HS-5 (cell line): ENCODE results near the gene RAB8B.
"Not testable (repeated sequence)": the region's sequence is repeated elsewhere in the genome, so short reads cannot be mapped to it uniquely, and the experiment has no call there.

Experiments used
- DNase-seq: peaks from one replicate; pipeline ENCODE4 v3.0.0-alpha.2; 2012; ENCODE audit warnings: low read depth

The RAB8B gene

DNA sequence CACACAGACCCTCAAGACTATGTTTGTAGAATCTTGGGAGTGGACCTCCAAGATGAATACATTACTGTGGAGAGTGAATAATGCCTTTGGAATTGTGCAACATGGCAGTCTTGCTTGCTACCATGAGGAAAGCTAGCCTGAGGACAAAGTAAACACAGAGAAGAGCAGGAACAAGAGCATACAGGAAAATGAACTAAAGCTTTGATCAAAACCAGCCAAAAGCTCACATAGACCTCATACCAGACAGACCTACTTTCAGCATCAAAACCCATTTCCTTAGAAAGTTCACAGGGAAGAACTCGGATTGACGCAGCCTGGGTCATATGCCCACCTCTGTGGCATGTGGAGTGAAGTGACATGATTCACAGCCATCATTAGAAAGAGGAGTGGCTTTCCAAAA lies 3.3 kb upstream of the RAB8B start:
- DNase-seq: no peak

DNA sequence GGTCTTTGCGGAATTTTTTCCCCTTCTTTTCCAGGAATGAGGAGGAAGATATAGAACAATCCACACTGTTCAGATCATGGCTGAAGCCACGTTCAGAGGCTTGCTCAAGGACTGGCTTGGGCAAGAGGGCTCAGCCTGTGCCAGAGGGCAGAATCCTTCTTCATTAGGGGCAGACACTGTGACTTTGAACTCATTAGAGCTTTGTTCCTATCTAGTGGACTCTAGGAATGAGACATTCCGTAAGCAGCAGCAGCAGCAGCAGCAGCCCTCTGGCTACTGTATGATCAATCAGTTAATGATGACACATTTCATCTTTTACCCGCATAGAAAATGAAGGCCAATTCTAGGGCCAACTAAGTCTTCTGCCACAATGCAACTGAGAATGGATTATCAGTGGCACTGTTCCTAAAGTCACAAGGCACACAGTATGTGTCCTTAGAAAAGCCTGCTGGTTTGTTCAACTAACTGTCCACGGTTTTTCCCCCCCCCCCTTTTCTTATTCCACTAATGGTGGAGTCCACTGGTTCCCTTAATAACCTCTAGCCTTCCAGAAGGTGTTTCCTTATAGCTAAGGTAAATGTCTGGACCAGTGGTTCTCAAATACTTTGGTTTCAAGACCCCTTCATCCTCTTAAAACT lies 1.7 kb upstream of the RAB8B start:
- no peak for DNase-seq

DNA sequence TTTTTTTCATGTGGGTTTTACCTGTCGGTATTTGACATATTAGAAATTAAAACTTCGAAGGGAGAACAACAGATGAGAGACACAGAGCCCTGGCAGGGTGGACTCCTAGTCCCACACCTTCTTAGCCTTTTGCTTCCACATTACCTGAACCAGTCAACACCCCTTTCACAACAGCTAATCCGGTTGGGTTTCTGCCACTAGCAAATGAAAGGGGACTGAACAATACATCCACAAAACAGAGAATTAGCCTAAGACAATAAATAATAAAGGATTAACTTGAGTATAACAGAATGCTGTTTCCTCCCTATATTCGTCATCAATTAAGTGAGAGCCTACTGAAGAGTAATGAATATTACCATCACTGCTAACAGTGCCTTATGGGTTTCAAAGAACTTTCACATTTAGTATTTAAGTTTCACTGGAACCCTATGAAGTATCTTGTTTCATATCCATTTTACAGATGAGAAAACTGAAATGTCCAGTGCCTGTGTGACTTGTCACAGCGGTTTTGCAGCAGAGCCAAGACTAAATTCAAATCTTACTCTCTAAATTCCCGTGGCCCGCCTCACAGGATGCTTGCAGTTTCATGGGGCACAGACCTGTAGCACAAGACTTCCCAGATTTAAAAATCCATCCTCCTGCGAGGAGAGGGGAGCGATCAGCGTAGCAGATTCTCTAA lies 1.0 kb upstream of the RAB8B start:
- DNase-seq: no peak

DNA sequence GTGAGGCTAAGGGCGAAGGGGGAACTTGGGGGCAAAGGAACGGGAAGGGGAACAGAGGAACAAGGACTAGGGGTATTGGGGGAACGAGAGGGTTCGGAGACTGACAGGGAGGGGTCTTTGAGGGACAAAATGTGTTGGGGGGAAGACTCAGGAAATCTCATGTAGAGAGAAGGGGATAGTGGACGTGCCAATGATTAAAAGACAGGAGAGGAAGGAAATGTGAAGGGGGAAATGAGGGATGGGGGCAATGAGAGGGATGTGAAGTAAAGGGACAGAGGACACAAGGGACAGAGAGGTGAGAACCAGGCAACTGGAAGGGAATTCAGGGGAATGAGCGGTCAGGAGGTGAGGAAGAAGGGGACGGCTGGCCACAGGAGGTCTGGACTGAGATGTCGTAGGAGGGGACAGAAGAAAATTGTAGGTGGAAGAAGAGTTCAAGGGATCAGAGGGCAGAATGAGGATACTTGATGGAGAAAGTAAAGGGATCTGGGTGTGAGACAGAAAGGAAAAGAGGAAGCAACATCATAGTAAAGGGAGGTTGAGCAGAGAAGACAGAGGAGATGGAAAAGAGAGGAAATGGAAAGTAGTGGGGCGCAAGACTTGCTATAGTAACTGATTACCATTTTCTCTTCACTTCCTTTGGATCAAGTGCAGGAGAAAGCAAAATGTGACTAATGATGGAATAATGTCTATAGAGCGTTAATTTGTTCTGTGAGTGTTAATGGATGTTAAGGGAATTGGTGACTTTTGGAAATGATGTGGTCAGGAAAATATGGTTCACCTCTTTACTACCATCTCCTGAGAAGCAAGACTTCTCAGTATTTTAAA lies 749 bp downstream of the RAB8B start:
- no peak for DNase-seq

DNA sequence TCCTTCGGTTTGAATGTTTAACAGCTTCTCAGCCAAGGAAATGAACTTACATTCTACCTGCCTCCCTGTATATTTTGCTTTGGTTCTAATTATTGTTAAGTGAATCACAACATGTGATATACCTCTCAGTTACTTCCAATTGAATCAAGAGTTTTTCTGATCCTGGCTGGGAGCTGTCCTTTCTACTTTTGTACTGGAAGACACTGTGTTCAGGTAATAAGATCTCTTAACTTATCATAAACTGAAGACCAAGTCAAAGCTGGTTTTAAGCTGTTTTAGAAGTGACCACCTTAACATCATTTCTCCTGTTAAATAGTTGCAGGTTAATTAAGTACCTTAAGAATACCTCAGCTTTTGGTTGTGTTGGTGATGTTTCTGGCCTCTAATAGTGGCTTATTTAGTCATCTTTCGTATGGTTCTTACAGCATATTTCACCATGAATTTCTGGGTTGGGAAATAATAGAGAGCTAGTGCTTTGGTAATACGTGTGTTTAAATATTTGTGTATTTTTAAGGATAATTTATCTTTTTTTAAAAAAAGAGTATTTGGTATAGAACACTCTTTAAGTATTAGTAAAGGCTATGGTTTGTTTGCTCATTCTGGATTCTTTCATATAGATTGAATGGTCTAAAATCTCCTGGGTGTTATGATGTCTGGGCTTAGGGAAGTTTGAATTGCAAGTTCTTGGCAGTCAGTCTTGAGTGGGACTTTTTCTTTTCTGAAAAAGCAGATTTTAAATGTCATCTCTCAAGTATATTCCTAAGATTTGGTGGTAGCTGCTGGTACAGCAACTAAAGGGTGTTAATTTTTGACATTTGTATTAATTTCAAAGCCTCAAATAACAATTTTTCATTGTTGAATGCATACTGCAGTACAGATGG lies 1.6 kb downstream of the RAB8B start:
- no peak for DNase-seq

DNA sequence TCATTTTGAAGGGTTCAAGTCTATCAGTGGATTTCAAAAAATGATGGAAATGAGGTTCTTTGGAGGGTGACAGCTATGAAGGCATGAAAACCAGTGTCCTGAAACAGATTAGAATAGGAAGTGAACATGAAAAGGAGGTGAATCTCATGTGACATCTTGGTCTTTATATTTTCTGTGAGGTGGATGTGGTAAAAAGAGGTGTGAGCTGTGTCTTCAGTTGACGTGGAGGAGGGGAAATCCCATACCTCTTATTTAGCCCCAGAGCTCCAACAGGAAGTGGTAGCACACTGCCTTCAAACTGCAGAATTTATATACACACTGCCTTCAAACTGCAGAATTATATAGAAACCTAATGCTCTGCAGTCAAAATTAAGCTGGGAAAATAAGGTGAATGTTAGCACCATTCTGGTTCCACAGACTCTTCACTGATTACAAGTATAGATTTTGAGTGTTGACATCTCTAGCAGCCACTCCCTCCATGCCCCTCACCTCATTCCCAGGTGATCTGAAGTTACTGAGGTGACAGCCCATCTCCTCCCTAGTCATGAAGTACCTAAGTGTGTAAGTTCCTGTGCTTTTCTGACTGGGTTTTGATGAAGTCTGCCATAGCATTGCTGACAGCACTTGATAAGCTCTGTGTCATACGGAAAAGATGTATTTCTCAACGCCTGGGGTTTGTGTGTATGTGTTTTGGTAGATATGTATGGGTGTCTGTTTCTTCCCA lies 2.7 kb downstream of the RAB8B start:
- DNase-seq: no peak

DNA sequence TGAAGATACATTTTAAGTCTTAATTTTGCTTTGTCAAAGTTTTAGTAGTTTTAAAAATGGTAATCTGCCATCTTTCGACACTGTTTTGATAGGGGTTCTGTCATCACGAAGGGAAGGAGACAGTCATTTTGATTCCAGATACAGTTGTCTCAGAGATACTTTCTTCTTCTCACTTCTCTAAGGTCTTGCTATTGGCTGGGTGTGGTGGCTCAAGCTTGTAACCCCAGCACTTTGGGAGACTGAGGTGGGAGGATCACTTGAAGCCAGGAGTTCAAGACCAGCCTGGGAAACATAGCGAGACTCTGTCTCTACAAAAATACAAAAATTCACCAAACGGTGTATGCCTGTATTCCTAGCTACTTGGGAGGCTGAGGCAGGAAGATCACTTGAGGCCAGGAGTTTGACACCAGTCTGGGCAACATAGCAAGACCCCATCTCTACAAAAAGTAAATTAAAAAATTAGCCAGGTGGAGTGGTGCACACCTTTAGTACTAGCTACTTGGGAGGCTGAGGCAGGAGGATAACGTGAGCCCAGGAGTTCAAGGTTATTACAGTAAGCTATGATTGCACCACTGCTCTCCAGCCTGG lies 3.3 kb downstream of the RAB8B start:
- DNase-seq: no peak

DNA sequence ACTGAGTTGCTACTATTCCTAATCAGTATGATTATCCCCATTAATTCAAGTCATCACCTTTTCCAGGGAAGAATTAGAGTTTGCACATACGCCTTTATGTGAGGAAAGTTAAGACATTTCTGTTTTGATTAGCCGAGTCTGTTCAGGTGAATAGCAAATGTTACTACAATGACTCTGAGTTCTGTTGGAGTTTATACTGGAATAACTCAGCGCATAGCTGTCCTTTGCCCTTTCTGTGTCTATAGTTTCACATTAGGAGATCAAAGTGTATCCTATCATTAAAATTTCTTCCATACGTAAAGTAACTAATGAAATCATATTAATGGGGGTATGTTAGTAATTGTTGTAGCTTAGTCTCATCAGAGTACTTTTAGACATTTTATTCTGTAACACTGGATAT lies 4.9 kb downstream of the RAB8B start:
- DNase-seq: no peak

DNA sequence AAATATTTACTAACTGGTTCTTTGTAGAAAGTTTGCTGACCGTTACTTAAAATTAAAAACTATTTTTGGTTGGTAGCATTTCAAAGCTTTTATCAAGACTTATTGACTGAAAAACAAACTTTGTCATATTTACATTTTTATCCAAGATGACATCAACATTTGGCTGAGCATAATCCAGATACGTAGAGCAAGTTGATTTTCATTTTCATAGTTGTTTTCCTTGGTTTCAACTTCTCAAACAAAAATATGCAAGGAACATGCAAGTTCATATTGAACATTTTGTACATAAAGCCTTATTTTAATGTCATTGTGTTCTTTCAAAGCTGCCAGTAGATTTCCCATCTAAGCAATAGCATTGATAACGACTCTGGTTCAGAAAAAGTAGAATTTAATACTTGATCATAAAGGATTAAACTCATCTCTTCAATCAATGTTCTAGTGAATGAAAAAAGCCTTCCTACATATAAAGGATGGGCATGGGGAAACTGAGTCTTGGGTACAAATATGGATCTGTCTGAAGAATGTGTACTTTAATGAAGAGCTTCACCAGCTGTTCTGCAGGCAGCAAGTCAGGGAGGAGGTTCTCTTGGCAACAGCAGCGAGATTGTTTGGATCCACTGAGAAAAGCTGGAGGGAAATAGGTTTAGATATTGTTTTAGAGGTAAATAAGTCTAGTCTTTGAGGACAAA lies 5.6 kb downstream of the RAB8B start:
- no peak for DNase-seq

DNA sequence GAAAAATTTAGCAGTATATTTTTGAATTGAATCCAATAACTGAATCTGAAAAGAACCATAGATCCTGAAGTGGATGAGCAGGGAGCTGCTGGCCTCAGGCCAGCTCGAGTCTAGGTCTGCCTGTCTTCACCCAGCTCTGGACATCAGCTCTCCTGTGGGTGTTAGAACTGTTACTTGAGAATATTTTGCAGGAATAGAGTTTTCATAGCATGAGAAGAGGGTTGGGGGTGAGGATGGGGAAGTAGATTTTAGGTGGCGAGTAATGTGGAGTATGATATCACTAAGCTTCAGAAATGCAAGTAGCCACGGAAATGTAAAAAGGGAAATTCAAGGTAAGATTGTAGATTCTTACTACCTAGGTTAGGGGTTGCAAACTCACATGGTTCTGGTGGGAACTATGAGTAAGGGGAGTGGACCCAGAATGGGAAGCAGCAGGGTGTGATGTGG lies 6.2 kb downstream of the RAB8B start:
- no peak for DNase-seq

DNA sequence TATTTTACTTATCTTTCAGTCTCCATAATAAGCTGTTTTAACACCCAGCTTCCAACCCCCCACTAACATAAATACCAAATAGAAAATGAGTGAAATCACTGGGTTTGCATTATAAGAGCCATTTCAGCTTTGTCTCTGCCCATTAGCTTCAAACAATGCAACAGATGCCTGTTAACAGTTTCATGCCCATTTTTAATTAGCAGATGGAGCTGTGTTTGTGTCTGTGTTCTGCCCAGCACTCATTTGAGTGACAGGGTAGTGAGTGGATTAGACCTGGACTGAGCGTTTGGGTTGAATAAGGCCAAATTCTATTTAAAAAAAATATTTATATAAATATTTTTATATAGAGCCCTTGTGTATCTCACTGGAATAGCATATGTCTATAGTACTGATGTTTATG lies 7.4 kb downstream of the RAB8B start:
- no peak for DNase-seq

DNA sequence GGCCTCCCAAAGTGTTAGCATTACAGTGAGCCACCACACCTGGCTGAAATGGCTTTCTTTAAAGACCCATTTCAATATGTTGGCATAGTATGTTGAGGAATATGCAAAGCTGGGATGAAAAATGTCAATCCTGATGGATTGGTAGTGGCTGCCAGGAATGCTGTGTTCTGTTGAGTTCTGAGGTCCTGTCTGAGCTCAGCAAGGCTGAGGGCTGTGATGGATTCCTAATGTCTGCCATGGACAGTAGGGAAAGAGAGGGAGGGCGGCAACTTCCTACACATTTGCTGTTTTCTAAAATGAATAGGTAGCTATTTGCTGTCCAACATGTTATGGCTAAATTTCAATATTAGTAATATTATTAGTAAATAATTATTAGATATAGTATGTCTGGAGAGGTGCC lies 8.2 kb downstream of the RAB8B start:
- DNase-seq: no peak

DNA sequence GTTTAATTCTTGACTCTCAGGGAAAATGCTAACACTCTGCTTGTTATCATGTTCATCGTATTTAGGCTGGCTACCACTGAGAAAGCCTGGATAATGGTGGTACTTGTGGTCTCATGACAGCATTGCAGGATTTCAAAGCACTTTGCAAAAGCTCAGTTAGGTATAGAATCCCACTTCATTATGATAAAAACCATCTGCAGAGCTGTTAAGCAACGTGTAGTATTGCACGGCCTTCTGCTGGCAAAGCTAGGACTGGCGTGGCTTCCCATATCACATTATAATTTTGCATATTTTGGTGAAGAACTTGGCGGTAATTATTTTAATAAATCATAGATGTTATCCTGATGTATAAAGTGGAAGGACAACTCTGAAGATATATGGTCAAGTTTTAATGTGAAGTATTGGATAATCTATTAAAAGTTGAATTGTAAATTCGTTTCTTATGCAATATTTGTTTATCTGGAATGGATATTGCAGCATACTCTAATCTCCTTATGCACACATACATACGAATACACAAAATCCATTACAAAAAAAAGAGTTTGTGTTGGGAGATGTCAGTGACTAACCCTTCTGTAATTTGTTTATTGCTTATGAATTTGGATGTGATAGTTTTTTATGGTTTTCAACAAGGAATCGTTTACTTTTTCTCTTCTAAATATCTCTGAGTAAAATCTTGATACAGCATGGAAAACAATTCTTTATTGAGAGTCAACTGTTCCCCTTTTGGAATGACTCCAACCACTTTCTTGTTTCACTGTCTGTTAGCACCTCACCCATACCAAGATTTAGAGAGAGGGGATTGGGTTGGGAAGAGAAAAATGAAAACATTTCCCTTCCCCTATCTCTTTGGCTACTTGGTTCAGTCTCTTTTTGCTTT lies 9.2 kb downstream of the RAB8B start:
- DNase-seq: no peak

DNA sequence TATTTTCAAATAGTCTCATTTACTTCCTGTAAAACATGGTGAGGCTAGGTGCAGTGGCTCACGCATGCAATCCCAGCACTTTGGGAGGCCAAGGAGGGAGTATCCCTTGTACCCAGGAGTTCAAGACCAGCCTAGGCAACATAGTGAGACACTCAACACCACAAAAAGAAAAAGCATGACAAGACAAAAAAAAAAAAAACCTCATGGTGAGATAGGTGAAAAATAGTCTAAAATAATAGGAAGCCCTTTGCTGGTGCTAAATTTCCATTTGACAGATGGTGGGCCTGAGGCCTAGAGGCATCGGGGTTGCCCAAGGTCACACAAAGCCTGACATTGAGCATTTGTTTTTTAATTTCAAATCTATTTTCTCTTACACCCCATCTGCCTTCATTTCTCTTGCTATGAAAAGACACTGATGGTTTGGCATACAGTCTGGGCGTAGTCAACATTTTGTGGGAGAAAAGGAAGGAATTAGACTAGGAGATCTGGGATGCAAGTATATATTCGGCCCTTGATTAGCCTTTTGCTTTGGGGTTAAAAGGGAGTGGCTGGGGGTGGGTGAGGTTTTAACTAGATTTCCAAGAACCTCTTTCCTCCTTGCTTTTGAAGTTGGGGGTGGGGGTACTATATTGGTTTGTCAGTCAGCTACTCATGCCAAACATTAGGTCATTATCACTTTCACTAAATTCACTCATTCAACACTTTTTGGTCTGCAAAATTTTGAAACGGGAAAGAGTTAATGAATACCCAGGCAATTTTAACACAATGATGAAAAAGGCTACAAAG lies 11.3 kb downstream of the RAB8B start:
- DNase-seq: no peak

DNA sequence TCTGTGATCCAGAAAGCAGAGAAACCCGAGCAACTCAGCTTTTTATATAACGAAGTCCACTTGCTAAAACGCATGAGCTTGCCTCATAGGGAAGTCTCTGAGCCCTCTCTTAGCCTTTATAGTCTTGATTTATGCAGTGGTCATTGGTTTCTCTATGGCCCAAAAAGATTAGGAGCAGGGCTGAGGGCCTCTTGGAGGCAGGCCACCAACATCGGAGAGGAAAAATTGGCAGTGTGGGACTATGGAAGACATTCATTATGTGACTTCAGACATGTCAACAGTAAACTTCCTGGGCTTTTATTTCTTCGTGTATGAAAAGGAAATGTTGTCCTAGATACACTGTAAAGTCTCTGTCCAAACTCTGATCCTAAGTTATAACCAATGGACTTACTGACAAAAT lies 13.5 kb downstream of the RAB8B start:
- DNase-seq: no peak

DNA sequence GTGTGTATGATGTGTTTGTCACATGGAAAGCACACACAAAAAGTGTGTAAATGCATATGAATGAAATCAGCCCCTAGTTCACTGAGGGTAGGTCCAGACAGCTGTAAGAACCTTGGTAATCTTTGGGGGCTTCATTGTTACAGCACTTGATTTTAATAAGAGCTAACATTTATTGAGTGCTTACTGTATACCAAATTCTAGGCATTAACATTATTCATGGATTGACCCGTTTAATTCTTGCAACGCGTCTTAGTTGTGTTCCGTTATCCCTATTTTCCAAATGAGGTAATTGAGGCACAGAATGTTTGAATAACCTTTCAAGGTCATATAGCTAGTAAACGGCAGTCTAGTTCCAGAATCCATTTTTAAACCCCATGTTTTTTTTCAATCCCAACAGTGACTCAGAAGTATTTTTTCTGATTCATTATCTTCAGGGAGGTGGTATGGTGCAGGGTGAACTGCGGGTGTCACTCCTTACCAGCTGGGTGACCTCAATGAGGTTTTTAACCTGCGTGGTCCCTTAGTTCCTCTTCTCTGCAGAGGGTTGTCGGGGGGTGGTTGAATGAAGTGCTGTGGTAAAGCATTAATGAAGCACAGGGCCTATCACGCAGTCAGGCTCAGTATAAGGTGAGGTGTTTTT lies 14.2 kb downstream of the RAB8B start:
- no peak for DNase-seq

DNA sequence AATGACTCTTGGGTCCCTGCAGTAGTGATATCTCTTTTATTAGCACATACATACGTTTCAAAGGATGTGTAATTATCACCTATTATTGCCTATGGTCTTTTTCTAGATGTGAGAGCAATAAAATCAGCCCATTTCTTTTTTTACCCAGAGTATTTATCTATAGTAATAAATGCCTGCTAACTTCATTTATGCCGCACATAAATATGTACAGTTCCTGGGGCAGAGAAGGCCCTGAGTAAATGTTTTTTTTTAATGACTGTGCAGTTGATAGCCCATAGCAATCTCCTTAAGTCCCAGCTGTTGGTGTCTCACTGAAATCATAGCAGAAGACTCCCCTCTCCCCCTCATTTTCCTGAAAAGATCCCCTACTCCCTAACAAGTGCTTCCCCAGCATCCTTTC lies 16.7 kb downstream of the RAB8B start:
- DNase-seq: no peak

DNA sequence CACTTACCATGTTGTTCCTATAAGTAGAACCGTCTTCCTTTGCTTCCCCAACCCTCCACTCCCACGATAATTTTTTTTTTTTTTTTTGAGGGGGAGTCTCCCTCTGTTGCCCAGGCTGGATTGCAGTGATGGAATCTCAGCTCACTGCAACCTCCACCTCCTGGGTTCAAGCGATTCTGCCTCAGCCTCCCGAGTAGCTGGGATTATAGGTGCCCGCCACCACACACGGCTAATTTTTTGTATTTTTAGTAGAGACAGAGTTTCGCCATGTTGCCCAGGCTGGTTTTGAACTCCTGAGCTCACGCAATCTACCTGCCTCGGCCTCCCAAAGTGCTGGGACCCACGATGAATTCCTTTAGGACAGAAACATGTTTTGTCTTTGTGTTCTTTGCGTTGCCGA lies 19.4 kb downstream of the RAB8B start:
- DNase-seq: not testable (repeated sequence)
